Spleen (tissue), 11 donors: ENCODE results near the gene BAZ1B. TPM values are rescaled to one million over a fixed set of nuclear protein-coding genes. Genes with fewer than 3 reads are reported as not detected.
"Not testable (repeated sequence)": the region's sequence is repeated elsewhere in the genome, so short reads cannot be mapped to it uniquely, and the experiment has no call there.

Experiments used
- DNase-seq: peaks from one replicate; pipeline ENCODE4 v3.0.0-alpha.2; 2020
- H3K27ac ChIP-seq, 8 donors: fragments of 200-600 bp; sonication (generic) in 7 of 8; 1 replicate in 4 of 8; 2 replicates in 4 of 8; pipeline versions ENCODE4 v1.5.0 to v1.8.0; 2016 to 2021; ENCODE audit warnings: inconsistent platforms in 4 of 8, mild to moderate bottlenecking in 4 of 8, moderate library complexity in 1 of 8
- H3K27me3 ChIP-seq, 7 donors: fragments of 200-600 bp; sonication (generic) in 6 of 7; replicated peaks in 1 of 7; 1 replicate in 4 of 7; 2 replicates in 3 of 7; pipeline versions ENCODE4 v1.5.0 to v1.8.0; 2016 to 2021; ENCODE audit warnings: inconsistent platforms in 3 of 7, mild to moderate bottlenecking in 1 of 7
- H3K36me3 ChIP-seq, 6 donors: fragments of 200-600 bp; sonication (generic) in 5 of 6; 1 replicate in 4 of 6; 2 replicates in 2 of 6; pipeline versions ENCODE4 v1.5.0 to v1.8.0; 2016 to 2021; ENCODE audit warnings: inconsistent platforms in 2 of 6
- H3K4me1 ChIP-seq, 6 donors: fragments of 200-600 bp; sonication (generic) in 5 of 6; 1 replicate in 3 of 6; 2 replicates in 3 of 6; pipeline versions ENCODE4 v1.5.0 to v1.8.0; 2016 to 2021; ENCODE audit warnings: inconsistent platforms in 3 of 6
- H3K4me3 ChIP-seq, 8 donors: fragments of 200-600 bp; sonication (generic) in 7 of 8; 1 replicate in 4 of 8; 2 replicates in 4 of 8; pipeline versions ENCODE4 v1.5.0 to v1.8.0; 2016 to 2021; ENCODE audit warnings: inconsistent platforms in 4 of 8, mild to moderate bottlenecking in 4 of 8, moderate library complexity in 2 of 8
- H3K9me3 ChIP-seq, 8 donors: fragments of 200-600 bp; sonication (generic) in 7 of 8; 1 replicate in 4 of 8; 2 replicates in 4 of 8; pipeline versions ENCODE4 v1.5.0 to v1.8.0; 2016 to 2021; ENCODE audit warnings: inconsistent platforms in 4 of 8
- POLR2A ChIP-seq, 3 donors: fragments of 450-650 bp; IDR thresholded peaks; one replicate each; pipeline ENCODE4 v1.5.1; 2017; ENCODE audit warnings: antibody characterized with exemption in 3 of 3, mild to moderate bottlenecking in 1 of 3
- POLR2AphosphoS5 ChIP-seq, 3 donors: sonication (generic); formaldehyde crosslinking; IDR thresholded peaks; one replicate each; pipeline ENCODE4 v1.5.1; 2017; ENCODE audit warnings: antibody characterized with exemption in 3 of 3
- WGBS, 5 donors: extraction: QIAGEN DNeasy Blood & Tissue Kit in 3 of 5; methylation state at CpG; one replicate each; pipeline versions ENCODE4 v1.1.5 to v1.1.7; 2013 to 2018; 5-methylcytosine and 5-hydroxymethylcytosine counted together
- intact Hi-C: fragments of 100-400 bp; cut with DNase I; formaldehyde crosslinking; loops from one replicate; pipeline ENCODE4 v1.15.0; 2023; ENCODE audit warnings: low total_unique reads
- polyA plus RNA-seq, 3 donors: library from polyadenylated mRNA; stranded (reverse); fragments of 200-250 nt; gene quantifications; one replicate each; pipeline ENCODE4 v1.2.1, GENCODE V29; 2013
- total RNA-seq, 7 donors: library from RNA; depleted of rRNA in 3 of 7; stranded (reverse); fragments of >200 nt in 3 of 7; fragmentation: NEBNext Ultra II Directional in 4 of 7; extraction: Animal tissue kit (Norgen Biotek cat#: 25700) in 4 of 7; gene quantifications; one replicate each; pipeline versions ENCODE4 v1.1.0 to v1.2.1, GENCODE V29; 2016 to 2021
- TF ChIP-seq, protein P1 (sequence below), 11 experiments: fragments of 200-600 bp in 7 of 11; fragments of 450-650 bp in 4 of 11; sonication (generic) in 4 of 11; IDR thresholded peaks in 8 of 11; conservative IDR thresholded peaks in 3 of 11; 1 replicate in 7 of 11; 2 replicates in 4 of 11; pipeline versions ENCODE4 v1.4.0 to v1.8.0; 2016 to 2021; ENCODE audit warnings: antibody characterized with exemption in 11 of 11, inconsistent platforms in 4 of 11, mild to moderate bottlenecking in 1 of 11
- donor health status: healthy with polysubstance abuse.
- donor health status: DM: no; HTN: no; CAD: no; lungs with moderate emphysema.
- donor health status: DM: no; HTN: no; CAD: no.
- donor health status: Bipolar disorder and iron deficiency.
- donor health status: healthy.
- donor health status: DM: no; HTN: no; CAD: no.
- donor health status: DM: yes; HTN: yes; CAD: no.

BAZ1B gene
- total and polyA plus RNA-seq, 10 donors = 9.2 to 61.4 (median 54.9) TPM

DNA sequence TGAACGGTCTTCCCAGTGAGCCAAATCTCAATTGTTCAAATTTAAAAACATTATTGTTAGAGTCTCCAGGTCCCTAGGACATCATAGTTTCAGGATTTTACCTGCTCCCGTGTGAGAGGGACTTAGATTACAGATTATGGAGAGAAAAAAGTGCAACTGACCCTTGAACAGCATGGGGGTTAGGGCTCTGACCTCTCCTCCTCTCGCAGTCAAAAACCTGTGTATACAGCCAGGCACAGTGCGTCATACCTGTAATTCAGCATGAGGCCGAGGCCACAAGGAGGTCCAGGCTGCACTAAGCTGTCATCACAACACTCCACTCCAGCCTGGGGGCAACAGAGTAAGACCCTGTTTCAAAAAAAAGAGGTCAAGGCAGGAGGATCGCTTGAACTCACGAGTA, 25.5 kb downstream of the BAZ1B start:
- Histone ChIP-seq H3K27me3 (no peaks in the 10 kb centered on the region), H3K9me3 (no peaks in the 10 kb centered on the region), H3K36me3 (peaks cover 0 to 100% (median 96%) of the 10 kb centered on the region in 6 donors), H3K4me3 (no peak overlapping the region), H3K27ac (no peak overlapping the region), H3K4me1 (no peaks in the 10 kb centered on the region)
- no peak for DNase-seq
- 94 to 100% (median 96%) methylated on average over 7 of the region's 7 CpGs for WGBS, 5 donors
- intact Hi-C loops = no loop called here
- TF ChIP-seq, protein P1, sequence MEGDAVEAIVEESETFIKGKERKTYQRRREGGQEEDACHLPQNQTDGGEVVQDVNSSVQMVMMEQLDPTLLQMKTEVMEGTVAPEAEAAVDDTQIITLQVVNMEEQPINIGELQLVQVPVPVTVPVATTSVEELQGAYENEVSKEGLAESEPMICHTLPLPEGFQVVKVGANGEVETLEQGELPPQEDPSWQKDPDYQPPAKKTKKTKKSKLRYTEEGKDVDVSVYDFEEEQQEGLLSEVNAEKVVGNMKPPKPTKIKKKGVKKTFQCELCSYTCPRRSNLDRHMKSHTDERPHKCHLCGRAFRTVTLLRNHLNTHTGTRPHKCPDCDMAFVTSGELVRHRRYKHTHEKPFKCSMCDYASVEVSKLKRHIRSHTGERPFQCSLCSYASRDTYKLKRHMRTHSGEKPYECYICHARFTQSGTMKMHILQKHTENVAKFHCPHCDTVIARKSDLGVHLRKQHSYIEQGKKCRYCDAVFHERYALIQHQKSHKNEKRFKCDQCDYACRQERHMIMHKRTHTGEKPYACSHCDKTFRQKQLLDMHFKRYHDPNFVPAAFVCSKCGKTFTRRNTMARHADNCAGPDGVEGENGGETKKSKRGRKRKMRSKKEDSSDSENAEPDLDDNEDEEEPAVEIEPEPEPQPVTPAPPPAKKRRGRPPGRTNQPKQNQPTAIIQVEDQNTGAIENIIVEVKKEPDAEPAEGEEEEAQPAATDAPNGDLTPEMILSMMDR (IDR thresholded peaks at IDR 0.05 in 8 of 11, conservative IDR thresholded peaks at IDR 0.05 in 3 of 11) = no peak
- TF ChIP-seq POLR2AphosphoS5 (IDR thresholded peaks at IDR 0.05) (no peak), POLR2A (IDR thresholded peaks at IDR 0.05) (no peak)

DNA sequence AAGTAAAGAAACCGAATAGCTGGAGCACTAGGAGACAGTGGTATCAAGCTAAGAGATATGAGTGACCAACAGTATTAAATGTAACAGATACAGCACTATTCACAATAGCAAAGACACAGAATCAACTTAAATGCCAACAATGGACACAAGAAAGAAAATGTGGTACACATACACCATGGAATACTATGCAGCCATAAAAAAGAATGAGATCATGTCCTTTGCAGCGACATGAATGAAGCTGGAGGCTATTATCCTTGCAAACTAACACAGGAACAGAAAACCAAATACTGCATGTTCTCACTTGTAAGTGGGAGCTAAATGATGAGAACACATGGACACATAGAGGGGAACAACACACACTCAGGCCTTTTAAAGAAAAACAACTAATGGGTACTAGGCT, 26.6 kb downstream of the BAZ1B start:
- 89 to 100% (median 97%) methylated on average over 2 of the region's 2 CpGs for WGBS, 5 donors
- H3K9me3 ChIP-seq, H3K4me1 ChIP-seq, H3K4me3 ChIP-seq, intact Hi-C loops, H3K27me3 ChIP-seq, DNase-seq, H3K27ac ChIP-seq: not testable (repeated sequence)
- peaks cover 0 to 100% (median 95%) of the 10 kb centered on the region in 6 donors for H3K36me3 ChIP-seq

DNA sequence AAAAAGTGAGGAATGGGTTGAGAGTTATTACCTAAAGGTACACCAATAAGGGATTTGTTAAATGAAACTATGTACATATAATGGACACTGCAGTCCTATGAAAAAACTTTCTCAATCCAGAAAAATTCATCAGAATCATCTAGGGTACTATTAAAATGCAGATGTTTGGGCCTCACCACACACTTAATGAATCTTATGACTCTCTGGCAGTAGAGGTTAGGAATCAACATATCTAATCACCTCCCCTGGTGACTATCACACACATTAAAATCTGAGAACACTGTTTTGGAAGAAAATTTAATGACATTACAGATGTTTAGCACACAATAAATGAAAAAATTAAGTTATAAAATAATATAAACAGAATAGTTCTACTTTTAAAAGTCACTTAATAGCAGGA, 32.1 kb downstream of the BAZ1B start:
- Histone ChIP-seq H3K27ac (no peak overlapping the region), H3K4me1 (no peaks in the 10 kb centered on the region), H3K27me3 (no peaks in the 10 kb centered on the region), H3K9me3 (no peaks in the 10 kb centered on the region), H3K4me3 (no peak overlapping the region), H3K36me3 (peaks cover 0 to 100% (median 89%) of the 10 kb centered on the region in 6 donors)
- intact Hi-C loops = no loop called here
- no peak for DNase-seq
- TF ChIP-seq, protein P1 (IDR thresholded peaks at IDR 0.05 in 8 of 11, conservative IDR thresholded peaks at IDR 0.05 in 3 of 11) = no peak
- TF ChIP-seq POLR2A (IDR thresholded peaks at IDR 0.05) = no peak
- no peak for TF ChIP-seq POLR2AphosphoS5 (IDR thresholded peaks at IDR 0.05)

DNA sequence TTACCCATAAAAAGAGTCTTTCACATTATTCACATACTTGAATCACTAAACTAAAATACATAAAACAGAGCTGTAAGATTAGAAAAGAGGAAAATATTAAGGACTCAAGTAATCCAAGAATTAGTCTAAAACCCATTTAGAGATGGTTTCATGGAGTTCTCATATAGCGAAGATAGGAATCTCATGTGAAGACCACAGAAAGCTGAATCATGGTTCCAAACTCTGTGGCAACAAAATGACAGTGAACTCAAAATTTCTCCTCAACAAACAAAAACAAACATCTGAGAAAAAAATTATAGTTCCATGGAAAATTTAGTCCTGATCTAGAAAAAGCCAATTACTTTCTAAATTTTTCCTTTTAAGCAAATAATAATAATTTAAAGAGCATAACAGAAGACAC, 34.6 kb downstream of the BAZ1B start:
- intact Hi-C loops = no loop called here
- peaks cover 0 to 100% (median 83%) of the 10 kb centered on the region in 6 donors for H3K36me3 ChIP-seq
- TF ChIP-seq, protein P1 (IDR thresholded peaks at IDR 0.05 in 8 of 11, conservative IDR thresholded peaks at IDR 0.05 in 3 of 11) = no peak
- TF ChIP-seq POLR2A (IDR thresholded peaks at IDR 0.05) = no peak
- no peaks in the 10 kb centered on the region for H3K27me3 ChIP-seq
- 92 to 100% (median 94%) methylated on average over 1 of the region's 1 CpG for WGBS, 5 donors
- DNase-seq = no peak
- H3K9me3 ChIP-seq = no peaks in the 10 kb centered on the region
- no peak overlapping the region for H3K27ac ChIP-seq
- no peak overlapping the region for H3K4me3 ChIP-seq
- H3K4me1 ChIP-seq = no peaks in the 10 kb centered on the region

DNA sequence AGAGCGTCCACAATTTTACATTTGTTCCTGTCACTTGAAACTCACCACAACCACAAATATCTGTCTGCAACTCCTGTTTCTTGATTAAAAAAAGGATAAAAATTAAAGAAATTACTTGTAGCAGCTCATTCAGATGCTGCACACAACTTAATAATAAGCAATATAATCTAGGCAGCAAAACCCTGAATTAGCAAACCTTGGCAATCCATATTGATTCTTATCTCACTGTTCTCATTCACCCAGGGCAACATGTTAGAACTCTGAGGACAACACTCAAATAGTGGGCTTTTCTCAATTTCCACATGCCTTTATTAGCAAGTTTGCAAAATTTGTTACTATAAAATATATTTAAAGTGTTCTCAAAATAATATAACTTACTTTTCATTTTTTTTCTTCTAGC, 38.9 kb downstream of the BAZ1B start:
- no peak for DNase-seq
- intact Hi-C loops = no loop called here
- H3K36me3 ChIP-seq = peaks cover 0 to 100% (median 64%) of the 10 kb centered on the region in 6 donors
- H3K27me3 ChIP-seq = no peaks in the 10 kb centered on the region
- TF ChIP-seq POLR2AphosphoS5 (IDR thresholded peaks at IDR 0.05) (no peak), POLR2A (IDR thresholded peaks at IDR 0.05) (no peak)
- TF ChIP-seq, protein P1 (IDR thresholded peaks at IDR 0.05 in 8 of 11, conservative IDR thresholded peaks at IDR 0.05 in 3 of 11) = no peak
- H3K27ac ChIP-seq = no peak overlapping the region
- H3K9me3 ChIP-seq = no peaks in the 10 kb centered on the region
- H3K4me3 ChIP-seq = no peak overlapping the region
- H3K4me1 ChIP-seq = no peaks in the 10 kb centered on the region
- WGBS, 5 donors = 90 to 100% (median 92%) methylated on average over 1 of the region's 1 CpG
